EL (cell line): ENCODE results near the gene ZNF467.

ENCODE experiments used
- DNase-seq: peaks from one replicate; pipeline ENCODE4 v3.0.0-alpha.2; 2016

The ZNF467 gene

DNA sequence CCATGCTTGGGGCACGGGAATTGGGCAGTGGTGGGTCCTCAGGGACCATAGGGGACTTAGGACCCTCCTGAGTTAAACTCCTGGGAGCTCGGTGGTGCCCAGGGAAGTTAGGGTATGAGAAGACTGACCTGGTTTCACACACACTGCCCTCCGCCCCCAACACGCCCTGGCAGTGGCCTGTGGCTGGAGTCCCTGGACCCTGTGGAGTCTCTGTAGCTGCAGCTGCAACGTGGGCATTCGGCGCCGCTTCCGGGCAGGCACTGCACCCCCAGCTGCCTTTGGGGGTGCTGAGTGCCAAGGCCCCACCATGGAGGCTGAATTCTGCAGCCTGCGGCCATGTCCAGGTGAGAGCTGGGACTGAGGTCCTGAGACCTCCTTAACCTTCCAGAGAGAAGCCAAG, 34.9 kb upstream of the ZNF467 start:
- no peak for DNase-seq

DNA sequence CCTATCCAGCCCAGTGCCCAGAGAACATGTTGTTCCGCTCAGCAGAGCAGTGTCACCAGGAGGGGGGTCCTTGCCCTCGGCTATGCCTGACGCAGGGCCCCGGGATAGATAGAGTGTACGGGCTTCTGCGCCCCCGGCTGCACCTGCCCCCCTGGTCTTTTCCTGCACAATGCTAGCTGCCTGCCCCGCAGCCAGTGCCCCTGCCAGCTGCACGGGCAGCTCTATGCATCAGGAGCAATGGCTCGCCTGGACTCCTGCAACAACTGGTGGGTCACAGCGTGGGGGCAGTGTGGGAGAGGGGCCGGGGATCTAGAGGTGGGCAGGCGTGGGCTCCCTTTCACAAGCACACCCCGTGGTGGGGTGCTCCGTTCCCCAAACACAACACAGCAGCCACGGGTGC, 33.3 kb upstream of the ZNF467 start:
- no peak for DNase-seq

DNA sequence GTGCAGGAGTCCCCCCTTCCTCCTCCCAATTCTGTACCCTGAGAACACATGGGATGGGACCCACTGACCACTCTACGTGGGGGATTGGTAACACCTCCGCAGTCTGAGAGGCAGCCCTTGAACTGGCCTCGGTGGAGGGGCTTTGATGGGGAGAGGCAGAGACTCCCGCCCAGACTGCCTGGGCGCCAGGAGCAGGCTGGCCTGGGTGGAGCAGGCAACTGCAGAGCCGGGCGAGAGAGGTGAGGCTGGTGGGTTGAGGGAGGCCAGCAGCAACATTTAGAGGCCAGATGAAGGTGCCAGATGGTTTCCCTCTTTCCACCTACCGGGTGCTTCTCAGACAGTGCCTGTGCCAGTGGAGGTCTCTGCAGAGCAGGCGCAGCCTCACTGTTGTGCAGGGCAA, 30.7 kb upstream of the ZNF467 start:
- DNase-seq: no peak

DNA sequence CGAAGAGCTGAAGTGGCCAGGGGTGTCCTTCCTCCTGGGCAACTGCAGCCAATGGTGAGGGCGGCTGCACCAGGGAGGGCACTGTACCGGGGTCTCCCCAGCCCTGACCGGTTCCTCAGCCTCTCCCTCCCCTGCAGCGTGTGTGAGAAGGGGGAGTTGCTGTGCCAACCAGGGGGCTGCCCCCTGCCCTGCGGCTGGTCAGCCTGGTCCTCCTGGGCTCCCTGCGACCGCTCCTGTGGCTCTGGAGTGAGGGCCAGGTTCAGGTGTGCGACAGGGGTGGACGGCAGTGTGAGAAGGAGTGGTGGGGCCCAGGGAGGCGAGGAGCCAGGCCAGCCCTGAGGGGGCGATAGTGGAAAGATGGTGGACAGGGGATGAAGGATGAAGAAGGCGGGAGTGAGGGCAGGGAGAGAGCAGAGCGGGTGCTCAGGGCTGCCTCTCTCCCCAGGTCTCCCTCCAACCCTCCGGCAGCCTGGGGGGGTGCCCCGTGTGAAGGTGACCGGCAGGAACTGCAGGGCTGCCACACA, 30.2 kb upstream of the ZNF467 start:
- no peak for DNase-seq

DNA sequence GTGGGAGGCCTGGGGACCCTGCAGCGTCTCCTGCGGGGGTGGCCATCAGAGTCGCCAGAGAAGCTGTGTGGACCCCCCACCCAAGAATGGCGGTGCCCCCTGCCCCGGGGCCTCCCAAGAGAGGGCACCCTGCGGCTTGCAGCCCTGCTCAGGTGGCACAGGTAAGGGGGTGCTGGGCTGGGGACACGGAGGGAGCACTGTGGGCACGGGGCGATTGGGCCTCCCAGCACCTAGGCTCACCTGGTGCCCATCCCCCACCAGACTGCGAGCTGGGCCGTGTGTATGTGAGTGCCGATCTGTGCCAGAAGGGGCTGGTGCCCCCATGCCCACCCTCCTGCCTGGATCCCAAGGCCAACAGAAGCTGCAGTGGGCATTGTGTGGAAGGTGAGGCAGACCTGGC, 29.6 kb upstream of the ZNF467 start:
- no peak for DNase-seq

DNA sequence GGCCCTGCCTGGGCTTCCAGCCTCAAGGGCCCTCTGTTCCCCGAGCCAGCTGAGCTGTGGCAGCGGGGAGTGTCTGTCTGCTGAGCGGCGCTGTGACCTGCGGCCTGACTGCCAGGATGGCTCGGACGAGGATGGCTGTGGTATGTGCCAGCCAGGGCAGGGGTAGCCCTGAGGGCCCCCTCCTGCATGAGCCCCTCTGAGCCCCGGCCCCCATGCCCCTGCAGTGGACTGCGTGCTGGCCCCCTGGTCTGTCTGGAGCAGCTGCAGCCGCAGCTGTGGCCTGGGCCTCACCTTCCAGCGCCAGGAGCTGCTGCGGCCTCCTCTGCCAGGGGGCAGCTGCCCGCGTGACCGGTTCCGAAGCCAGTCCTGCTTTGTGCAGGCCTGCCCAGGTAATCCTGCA, 28.4 kb upstream of the ZNF467 start:
- no peak for DNase-seq

DNA sequence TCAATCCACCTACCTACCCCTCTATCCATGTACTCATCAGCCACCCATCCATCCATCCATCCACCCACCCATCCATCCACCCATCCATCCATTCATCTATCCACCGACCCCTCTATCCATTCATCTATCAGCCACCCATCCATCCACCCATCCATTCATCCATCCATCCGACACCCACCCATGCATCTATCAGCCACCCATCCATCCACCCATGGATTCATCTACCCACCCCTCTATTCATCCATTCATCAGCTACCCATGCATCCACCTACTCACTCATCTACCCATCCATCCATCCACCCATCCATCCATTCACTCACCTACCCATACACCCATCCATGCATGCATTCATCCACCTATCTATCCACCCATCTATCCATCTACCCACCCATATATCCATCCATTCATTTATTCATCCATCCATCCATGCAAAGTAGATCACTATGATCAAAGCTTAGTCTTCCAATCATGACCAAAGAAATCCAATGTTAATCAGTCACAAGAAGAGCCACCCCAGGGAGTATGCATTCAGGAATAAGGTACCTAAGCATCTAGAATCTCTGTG, 27.7 kb upstream of the ZNF467 start:
- no peak for DNase-seq

DNA sequence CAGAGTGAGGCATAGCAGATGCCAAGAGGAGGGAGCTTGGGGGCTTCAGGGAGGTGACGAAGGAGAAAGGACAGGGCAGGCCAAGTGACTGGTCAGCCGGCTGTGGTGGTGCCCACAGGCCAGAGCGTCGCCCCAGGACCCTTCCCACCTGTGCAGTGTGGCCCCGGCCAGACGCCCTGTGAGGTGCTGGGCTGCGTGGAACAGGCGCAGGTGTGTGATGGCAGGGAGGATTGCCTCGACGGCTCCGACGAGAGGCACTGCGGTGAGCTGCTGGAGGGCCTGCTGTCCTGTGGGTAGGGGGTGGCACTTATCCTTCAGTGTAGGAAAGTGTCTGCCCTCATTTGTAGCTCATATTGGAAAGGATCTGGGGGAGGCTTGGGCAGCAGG, 26.8 kb upstream of the ZNF467 start:
- no peak for DNase-seq

DNA sequence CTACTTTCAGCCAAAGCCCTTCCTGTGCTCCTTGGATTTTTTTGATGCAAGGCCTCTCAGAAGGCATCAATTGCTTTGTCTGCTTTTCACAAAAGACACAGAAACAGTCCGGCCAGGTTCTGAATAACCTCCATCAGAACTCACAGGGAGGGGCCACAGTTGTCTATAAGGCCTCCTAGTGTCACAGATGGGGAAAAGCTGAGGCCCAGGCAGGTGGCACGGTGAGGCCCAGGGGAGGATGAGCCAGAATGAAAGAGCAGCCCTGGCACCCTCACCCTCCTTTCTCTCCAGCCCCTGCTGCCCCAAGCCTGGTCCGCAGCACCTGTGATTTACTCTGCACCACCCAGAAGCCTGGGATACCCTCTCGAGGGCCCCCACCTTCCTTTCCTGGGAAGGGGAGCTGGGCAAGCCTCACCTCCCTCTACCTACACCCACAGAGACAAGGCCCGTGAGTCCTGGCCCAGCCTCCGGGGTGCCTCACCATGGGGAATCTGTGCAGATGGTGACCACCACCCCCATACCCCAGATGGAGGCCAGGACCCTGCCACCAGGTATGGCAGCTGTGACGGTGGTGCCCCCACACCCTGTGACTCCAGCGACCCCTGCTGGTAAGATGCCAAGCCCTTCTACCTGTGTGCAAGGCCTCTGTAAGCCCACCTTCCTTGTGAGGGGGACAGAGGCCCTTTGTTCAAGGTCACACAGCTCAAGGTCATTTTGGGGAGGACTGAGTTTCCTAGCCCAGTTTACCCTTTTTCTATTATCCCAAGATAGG, 26.2 kb upstream of the ZNF467 start:
- no peak for DNase-seq

DNA sequence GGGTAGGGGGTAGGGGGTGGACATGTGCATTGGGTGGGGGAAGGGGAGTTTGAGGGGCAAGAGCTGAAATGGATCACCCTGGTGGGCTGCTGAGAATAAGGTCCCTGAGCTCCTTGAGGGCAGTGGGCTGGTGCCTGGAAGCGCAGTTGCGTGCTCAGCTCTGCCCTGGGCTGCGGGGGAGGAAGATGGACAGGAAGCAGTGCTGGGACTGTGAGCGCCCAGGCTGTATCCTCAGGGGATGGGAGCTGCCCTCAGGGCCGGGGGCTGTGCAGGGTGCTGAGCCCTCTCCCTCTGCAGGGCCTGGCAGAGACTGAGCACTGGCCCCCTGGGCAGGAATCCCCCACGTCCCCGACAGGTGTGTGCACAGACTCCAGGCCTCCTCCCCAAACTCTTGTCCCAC, 24.4 kb upstream of the ZNF467 start:
- DNase-seq: no peak

DNA sequence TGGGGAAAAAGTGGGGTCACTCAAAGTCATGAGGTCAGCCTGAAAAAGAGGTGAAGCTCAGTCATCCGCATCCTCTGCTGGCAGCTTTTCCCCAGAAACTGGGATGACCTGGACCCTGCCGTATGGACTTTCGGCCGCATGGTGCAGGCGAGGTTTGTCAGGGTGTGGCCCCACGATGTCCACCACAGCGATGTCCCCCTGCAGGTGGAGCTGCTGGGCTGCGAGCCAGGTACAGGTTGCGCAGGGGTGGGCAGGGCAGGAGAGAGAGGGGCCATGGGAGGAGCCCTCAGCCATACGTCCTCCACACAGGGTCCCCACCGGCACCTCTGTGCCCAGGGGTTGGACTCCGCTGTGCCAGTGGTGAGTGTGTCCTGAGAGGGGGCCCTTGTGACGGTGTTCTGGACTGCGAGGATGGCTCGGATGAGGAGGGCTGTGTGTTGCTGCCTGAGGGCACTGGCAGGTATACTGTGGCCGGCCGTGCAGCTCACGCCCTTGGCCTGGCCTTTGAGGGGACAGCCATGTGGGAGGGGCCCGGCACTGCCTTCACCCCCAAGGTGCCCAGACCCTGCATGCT, 23.0 kb upstream of the ZNF467 start:
- DNase-seq: no peak

DNA sequence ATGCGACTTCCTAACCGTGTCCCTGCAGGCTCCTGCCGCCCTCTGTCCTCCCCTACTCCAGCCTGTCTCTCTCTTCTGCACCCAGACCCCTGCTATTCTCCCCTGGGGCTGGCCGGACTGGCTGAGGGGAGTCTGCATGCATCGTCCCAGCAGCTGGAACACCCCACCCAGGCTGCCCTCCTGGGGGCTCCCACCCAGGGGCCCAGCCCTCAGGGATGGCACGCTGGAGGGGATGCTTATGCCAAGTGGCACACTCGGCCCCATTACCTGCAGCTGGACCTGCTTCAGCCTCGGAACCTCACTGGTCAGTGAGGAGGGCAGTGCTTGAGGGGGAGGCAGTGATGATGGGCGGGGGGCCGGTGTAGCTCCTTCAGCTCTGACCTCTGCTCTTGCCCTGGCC, 21.7 kb upstream of the ZNF467 start:
- DNase-seq: no peak

DNA sequence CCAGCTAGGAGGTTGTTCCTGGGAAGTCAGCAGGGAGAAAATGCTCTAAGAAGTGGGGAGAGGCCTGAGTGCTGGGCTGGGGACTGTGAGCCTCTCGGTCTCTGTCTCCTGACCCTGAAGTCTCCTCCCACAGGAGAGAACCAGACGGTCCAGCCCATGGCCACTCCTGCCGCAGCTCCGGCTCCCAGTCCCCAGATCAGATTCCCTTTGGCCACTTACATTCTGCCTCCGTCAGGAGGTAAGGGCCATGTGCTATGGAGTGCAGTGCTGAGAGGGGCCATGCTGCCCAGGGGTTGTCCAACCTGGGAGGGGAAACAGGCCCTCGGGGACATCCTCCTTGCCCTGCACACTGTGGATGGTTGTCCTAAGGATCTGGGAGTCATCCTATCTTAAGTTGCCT, 21.3 kb upstream of the ZNF467 start:
- peak; percentile 6 for DNase-seq

DNA sequence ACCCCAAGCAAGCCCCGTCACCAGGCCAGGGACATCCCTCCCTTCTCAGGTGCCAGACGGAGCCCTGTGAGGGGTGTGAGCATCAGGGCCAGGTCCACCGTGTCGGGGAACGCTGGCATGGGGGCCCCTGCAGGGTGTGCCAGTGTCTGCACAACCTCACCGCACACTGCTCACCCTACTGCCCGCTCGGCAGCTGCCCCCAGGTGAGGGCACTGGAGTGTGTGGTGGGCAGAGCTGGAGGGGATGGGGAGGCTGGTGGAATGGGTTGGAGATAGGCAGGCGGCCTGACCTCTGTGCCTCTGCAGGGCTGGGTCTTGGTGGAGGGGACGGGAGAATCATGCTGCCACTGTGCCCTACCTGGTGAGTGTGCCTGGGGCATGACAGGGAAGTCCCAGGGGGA, 19.9 kb upstream of the ZNF467 start:
- no peak for DNase-seq

DNA sequence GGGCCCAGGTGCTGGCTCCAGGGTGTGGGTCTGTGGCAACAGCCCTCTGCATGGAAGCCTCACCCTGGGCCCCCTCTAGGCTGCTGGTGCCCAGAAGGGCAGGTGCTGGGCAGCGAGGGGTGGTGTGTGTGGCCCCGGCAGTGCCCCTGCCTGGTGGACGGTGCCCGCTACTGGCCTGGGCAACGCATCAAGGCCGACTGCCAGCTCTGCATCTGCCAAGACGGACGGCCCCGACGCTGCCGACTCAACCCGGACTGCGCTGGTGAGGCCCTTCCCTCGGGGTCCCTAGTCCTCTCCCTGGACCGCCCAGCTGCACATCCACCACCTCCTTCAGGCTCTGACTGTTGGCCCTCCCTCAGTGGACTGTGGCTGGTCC, 18.8 kb upstream of the ZNF467 start:
- DNase-seq: no peak

DNA sequence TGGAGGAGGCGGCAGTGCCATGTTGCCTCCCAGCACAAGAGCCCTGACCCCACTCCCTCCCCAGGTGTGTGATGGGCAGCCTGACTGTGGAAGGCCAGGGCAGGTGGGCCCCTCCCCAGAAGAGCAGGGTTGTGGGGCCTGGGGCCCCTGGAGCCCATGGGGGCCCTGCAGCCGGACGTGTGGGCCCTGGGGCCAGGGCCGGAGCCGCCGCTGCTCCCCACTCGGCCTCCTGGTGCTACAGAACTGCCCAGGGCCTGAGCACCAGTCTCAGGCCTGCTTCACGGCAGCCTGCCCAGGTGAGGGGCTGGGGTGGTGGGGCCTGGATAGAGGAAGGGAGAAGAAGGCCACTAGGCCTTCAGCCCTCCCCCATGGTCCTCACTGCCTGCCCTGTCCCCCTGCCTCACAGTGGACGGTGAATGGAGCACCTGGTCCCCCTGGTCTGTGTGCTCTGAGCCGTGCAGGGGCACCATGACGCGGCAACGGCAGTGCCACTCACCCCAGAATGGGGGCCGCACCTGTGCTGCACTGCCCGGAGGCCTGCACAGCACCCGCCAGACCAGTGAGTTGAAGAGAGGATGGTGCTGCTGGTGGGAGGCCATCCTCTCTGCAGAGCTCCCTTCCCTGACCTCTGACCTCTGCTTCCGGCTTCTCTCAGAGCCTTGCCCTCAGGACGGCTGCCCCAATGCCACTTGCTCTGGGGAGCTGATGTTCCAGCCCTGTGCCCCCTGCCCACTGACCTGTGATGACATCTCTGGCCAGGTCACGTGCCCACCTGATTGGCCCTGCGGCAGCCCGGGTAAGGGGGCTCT, 18.2 kb upstream of the ZNF467 start:
- DNase-seq: no peak

DNA sequence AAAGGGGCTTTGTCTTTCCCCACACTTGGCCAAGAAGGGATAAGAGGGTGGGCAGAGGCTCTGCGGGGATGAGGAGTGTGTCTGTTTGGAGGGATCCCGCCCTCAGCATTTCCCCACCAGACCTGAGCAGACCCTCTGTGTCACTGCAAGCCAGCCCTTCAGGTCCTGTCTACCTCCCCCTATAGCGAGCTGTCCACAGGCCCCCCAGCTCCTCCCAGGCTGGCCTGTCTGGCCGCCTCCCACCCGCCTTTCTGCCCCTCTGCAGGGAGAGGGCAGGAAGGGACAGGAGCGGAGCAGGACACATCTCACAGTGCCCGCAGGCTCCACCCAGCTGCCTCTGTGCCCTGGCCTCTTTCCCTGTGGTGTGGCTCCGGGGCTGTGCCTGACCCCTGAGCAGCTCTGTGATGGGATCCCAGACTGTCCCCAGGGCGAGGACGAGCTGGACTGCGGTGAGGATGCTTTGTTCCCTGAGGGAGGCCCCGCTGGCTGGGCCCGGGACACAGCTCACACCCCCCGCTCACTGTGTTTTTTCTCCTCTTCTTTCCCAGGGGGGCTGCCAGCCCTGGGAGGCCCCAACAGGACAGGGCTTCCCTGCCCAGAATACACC, 17.5 kb upstream of the ZNF467 start:
- DNase-seq: no peak

DNA sequence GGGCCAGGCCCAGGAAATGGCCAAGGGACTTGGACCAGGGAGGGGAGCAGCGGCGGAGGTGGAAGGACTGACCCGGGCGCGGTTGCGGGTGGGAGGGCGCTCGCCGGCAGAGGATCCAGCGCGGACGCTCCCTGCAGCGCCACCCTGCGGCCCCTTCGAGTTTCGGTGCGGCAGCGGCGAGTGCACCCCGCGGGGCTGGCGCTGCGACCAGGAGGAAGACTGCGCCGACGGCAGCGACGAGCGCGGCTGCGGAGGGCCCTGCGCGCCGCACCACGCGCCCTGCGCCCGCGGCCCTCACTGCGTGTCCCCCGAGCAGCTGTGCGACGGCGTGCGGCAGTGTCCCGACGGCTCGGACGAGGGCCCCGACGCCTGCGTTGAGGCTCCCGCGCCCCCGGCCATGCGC, 16.8 kb upstream of the ZNF467 start:
- DNase-seq: no peak

DNA sequence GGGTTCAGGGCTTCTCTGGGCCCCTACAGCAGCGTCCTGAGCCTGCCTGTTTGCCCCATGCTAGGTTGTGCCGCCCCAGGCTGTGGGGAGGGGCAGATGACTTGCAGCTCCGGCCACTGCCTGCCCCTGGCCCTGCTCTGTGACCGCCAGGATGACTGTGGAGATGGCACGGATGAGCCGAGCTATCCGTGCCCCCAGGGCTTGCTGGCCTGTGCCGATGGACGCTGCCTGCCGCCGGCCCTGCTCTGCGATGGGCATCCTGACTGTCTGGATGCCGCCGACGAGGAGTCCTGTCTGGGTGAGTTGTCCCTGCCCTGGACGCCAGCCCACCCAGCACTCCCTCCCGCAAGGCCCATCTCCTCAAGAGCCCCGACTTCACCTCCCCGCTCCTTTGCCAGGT, 15.7 kb upstream of the ZNF467 start:
- no peak for DNase-seq

DNA sequence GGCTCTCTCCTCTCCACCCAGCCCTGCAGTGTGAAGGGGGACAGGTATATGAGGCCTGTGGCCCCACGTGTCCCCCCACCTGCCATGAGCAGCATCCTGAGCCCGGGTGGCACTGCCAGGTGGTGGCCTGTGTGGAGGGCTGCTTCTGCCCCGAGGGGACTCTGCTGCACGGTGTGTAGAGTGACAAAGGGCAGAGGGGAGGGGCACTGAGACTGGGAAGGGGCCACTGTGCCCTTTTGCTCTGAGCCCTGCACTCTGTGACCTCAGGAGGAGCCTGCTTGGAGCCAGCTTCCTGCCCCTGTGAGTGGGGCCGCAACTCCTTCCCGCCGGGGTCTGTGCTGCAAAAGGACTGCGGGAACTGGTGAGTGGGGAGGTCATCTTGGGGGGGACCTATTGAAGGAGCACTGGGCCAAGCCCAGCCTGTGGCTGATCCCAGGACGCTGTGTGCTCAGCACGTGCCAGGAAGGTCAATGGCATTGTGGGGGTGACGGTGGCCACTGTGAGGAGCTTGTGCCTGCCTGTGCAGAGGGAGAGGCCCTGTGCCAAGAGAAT, 15.0 kb upstream of the ZNF467 start:
- DNase-seq: no peak

DNA sequence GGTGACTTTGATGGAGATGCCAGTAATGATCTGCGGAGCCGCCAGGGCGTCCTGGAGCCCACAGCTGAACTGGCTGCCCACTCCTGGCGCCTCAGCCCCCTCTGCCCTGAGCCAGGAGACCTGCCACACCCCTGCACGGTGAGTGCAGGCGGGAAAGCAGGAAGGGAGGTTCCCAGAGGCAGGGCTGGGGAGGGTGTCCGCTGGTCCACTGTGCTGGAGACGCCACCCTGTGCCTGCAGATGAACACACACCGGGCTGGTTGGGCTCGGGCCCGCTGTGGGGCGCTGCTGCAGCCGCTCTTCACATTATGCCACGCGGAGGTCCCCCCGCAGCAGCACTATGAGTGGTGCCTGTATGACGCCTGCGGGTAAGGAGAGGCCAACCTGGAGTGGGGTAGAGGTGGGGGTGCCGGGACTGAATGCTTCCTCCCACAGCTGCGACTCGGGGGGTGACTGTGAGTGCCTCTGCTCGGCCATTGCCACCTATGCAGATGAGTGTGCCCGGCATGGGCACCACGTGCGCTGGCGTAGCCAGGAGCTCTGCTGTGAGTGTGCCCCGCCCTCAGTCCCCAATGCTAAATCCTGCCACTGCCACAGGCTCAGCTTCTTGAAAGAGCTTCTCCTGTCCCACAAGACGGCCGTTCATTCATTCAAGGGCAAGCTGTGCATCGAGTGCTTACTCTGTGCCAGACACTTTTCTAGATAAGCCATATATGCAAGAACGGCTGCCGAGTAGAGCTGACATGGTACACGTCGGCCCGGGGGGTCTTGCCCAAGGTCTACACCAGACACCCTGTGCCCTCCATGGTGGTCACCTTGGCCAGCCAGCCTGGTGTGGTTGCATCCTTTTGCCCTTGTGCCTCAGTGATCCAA, 14.3 kb upstream of the ZNF467 start:
- no peak for DNase-seq

DNA sequence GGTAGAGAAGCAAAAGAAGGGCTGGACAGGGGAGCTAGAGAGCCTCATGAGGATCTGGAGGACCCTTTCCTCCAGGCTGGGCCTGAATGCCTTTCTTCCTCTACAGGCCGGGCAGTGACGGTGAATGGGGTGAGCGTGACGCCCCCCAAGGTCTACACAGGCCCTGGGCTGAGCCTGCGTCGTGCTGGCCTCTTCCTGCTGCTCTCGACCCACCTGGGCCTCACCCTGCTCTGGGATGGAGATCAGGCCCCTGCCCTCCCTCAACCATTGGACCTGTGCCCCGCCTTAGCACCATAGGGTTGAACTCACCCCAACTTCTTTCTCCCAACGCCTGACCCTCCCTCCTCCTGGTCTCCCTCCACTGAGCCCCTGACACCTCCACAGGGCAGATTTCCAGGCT, 12.6 kb upstream of the ZNF467 start:
- no peak for DNase-seq
